GM12801 (cell line): ENCODE results near the gene FER.

ENCODE experiments used
- CTCF ChIP-seq: IDR thresholded peaks from one replicate; pipeline ENCODE4 v1.5.1; 2011; ENCODE audit warnings: control low read depth; ENCODE audit not compliant: insufficient read length; ENCODE audit errors: extremely low read depth

The FER gene

DNA sequence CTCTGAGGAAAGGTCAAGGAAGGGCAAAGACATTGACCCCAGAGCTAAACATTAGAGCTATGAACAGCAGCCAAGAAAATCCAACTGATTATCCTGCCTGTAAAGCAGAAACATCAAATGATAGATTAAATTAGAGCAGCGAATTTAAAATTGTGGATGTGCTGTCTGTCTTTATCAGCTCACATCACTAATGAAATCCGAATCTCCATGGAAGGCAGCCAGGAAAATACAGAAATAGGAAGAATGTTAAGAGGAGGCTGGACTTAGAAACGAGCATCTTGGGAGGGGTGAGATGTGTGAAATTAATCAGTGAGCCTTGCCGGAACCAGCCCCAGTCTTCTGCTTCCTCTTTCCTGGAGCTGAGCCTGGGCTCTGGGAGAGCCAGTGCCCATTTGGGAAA is 471.1 kb downstream of the FER start:
- TF ChIP-seq CTCF: no peak

DNA sequence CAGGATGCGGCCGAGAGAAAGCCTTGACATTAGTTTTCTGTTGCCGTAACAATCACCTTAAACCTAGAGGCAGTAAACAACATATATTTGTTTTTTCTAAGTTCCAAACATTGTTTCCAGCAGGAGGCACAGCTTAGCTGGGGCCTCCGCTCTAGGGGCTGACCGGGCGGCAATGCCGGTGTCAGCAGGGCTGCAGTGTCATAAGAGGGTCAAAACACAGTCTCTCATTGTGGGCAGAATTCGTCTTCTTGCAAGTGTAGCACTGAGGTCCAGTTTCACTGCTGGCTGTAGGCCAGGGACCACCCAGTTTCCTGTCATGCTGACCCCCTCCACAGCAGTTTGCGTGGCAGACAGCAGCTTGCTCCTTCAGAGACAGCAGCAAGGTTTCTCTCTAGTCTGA is 475.8 kb downstream of the FER start:
- no peak for TF ChIP-seq CTCF

DNA sequence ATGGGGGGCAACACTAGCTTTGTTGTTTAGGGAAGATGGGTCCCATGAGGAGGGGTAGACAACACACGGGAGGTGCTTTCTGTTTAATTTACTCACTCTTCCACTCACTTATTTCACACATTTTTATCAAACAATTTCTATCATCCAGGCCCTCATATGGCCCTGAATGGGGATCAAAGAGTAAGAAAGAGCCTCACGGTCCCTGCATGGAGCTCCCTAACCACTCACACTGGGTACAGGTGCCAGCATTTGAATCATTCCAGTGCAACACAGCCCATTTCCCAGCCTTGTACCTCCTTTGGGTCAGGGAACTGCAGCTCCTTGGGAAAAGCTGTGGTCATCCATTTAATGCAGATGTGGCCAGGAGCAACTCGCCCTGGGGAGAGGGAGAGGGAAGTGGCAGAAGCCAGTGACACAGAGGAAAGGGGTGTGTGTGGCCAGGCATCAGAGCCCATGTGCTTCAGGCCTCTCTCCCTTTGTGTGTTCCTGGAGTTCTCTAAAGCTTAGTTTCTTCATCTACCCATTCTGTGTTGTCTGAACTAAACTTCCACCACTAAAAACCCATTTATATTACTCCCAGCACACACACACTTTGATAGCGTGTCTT is 476.7 kb downstream of the FER start:
- no peak for TF ChIP-seq CTCF

DNA sequence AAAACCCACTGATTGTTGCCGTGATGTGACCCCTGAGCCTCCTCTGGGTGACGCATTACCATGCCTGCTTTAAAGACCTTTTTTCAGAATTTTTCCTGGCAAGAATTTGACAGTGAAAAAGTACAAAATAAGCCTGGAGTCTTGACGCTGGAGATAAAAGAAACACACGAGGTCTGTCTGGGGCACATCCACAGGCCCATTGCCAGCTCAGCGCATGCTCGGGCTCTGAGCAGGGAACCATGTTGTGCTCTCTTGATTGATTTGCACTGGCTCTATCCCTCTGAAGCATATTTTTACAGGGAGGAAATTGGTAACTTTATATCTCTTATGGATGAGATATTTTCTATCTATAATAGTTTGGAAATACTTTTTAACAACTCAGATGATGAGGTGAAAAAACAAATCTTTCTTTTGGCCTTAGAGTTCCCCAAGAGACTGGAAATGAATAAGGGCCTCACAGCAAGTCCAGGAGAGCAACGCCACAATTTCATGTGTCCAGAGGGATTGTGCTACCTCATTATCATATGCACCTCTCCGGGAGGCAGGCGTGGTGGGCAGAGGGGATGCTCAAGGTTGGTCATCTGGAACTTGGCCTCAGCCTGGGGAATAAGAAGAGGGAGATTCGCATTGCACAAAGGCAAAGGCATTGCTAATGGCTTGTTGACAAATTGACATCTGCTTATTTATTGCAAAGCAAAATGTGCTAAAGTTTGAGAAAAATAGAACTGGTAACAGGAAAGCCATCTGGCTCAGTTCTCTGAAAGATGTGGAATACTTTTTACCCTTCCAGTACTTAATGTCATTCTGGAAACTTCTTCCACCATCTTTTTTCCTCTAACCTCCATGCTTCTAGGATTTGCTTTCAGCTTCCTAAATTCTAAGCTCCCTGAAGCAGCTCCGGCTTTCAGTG is 478.3 kb downstream of the FER start:
- TF ChIP-seq CTCF: no peak

DNA sequence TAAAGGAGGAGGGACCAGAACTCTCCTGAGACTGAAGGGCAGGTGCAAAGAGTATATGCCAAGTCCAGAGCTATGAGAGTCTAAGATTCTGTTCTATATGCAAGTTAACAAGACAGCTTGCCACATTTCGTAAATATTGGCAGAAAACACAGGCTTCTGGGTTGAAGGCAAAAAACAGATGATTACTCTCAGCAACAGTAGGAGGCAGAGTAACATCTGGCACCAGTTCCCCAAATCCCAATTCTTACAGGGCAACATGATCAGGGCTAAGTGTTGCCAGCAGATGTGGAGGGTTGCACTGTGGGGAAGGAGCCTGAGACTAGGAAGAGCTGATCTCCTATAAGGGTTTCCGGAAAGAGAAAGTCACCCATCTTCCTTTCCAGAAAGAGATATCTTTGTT is 482.7 kb downstream of the FER start:
- no peak for TF ChIP-seq CTCF

DNA sequence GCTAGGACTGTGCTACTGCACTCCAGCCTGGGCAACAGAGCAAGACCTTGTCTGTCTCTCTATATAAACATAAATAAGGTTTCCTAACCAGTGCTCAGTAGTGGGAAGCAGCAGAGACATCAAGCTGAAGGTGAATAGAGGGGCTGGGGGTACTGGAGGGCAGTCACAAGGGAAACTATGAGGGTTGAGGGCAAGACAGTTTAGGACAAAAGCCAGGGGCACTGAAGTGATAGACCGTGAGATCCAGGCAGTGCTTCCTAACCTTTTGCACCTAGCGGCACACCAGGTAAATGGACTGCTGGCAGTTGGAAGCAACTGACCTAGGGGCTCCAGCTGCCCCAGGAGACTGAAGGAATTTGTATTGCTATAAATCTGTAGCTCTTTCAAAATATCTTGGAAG is 483.6 kb downstream of the FER start:
- no peak for TF ChIP-seq CTCF

DNA sequence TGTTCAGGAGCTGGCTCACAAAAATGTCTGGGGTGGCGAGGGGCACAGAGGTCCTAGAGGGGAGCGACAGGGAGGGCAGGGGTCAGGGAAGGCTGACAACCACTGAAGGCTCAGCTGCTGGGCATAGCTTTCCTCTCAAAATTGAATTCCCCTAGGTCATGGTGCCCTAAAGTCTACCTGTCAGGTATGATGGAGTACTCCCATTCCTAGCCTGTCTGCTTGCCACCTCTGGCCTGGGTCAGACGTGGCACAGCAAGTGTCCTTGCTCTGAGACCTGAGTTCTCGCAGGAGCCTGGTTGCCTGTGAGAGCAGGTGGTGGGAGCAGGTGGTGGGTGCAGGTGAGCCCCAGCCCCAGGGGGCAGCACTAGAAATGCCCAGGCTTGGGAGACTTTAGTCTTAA is 486.7 kb downstream of the FER start:
- no peak for TF ChIP-seq CTCF
